ENCODE measurements around the gene RRM1.
"Not testable (repeated sequence)": the region's sequence is repeated elsewhere in the genome, so short reads cannot be mapped to it uniquely, and the experiment has no call there.

RRM1 gene

GRCh38 chr11:4094348-4095291 is at the start of gene RRM1:
RRM1 (plus strand) TSS chr11:4094799; CDS start chr11:4095013, 214 bp downstream.
- DNase-seq, result peak; percentile 94 to 99 (median 97)
- intact Hi-C loops (cut with DNase I), result no loop called here

DNA sequence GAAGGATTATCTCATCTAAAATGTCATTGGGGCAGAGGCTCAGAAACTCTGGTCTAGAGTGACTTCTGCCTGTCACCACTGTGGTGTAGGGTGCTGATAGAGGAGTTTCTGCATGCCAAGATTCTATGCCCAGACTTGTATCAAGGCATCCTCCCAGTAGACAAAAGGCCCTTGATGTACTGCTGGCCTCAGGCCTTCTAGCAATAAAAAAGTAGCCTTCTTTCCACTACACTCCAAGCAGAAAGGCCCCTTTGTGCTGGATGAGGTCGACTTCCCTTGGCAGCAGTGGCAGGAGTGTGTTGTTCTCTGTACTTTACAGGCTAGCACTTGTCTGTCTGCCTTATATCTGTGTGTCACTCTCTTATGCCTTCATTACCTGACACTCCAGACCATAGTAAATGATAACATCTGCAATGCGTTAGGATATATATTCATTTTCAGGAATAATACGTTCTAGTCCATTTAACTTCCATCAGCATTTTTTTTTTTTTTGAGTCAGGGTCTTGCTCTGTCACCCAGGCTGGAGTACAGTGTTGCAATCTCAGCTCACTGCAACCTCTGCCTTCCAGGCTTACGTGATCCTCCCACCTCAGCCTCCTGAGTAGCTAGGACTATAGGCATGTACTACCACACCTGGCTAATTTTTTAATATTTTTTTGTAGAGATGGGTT is 49.5 kb upstream of the RRM1 start:
- peak; percentile 43 to 91 (median 79) for DNase-seq
- intact Hi-C loops (cut with DNase I), result no loop called here

DNA sequence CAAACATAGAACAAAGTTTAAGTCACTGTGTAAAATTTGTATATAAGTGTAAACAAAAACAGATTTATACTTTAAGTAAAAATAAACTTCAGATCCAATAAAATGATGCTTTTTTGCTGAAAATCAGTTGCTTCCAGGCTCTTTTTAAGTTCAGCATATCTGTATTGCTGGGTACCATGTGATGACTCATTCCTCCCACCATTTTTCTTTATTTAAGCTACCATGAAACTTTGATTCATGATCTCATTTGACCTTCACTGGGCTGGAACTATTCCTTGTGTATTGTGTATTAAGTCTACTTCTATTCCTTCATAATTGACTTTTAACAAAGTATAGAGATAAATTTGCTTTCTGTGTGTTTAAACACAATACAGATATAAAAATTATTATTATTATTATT is 46.3 kb upstream of the RRM1 start:
- intact Hi-C loops (cut with DNase I), result no loop called here
- DNase-seq, result no peak

- intact Hi-C loops (cut with DNase I), result no loop called here
- DNase-seq, result no peak
Measured at GRCh38 chr11:4049006-4049405, 45.6 kb upstream of the RRM1 start.

GRCh38 chr11:4050138-4050537 is 44.5 kb upstream of the RRM1 start:
- intact Hi-C loops (cut with DNase I), result no loop called here

DNA sequence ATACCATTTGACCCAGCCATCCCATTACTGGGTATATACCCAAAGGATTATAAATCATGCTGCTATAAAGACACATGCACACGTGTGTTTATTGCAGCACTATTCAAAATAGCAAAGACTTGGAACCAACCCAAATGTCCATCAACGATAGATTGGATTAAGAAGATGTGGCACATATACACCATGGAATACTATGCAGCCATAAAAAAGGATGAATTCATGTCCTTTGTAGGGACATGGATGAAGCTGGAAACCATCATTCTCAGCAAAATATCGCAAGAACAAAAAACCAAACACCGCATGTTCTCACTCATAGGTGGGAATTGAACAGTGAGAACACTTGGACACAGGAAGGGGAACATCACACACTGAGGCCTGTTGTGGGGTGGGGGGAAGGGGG is 41.4 kb upstream of the RRM1 start:
- DNase-seq; intact Hi-C loops (cut with DNase I): not testable (repeated sequence)

More at GRCh38 chr11:4050138-4050537, 44.5 kb upstream of the RRM1 start:
- DNase-seq, result no peak

GRCh38 chr11:4054643-4055042 is 40.0 kb upstream of the RRM1 start:
- no peak for DNase-seq
- intact Hi-C loops (cut with DNase I), result no loop called here

DNA sequence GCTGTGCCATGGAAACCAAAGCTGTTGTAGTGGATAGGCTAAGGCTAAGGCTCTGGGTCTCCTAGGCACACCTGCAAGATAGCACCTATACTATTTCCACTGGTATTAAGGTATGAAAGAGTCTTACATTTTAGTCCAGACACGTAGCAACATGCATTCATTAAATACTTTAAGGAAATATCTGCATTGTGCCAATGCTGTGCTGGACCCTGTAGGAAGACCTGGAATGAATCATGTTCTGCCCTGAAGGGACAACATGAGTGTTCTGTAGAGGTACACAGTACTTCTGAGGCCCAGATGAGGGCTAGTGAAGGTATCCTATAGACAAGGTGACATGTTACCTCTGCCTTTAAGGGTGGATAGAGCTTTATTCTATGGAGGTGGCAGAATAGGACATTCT is 35.2 kb upstream of the RRM1 start:
- intact Hi-C loops (cut with DNase I), result no loop called here

GRCh38 chr11:4060182-4060923 is 34.2 kb upstream of the RRM1 start:
- no peak for DNase-seq
- intact Hi-C loops (cut with DNase I), result no loop called here

More for the DNA sequence above, 35.2 kb upstream of the RRM1 start:
- DNase-seq, result no peak

DNA sequence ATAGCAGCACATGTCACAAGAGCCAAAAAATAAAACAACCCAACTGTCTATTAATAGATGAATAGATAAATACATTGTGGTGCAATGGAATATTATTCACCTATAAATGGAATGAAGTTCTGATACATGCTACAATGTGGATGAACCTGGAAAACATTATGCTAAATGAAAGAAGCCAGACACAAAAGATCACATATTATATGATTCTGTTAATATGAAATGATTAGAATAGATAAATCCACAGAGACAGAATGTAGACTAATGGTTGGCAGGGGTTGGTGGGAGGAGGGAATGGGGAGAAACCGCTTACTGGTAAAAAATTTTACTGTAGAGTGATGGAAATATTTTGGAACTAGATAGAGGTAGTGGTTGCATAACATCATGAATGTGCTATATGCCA is 32.9 kb upstream of the RRM1 start:
- intact Hi-C loops (cut with DNase I), result no loop called here
- no peak for DNase-seq

- intact Hi-C loops (cut with DNase I), result no loop called here
- DNase-seq, result no peak
Measured at GRCh38 chr11:4063348-4063747, 31.3 kb upstream of the RRM1 start.

DNA sequence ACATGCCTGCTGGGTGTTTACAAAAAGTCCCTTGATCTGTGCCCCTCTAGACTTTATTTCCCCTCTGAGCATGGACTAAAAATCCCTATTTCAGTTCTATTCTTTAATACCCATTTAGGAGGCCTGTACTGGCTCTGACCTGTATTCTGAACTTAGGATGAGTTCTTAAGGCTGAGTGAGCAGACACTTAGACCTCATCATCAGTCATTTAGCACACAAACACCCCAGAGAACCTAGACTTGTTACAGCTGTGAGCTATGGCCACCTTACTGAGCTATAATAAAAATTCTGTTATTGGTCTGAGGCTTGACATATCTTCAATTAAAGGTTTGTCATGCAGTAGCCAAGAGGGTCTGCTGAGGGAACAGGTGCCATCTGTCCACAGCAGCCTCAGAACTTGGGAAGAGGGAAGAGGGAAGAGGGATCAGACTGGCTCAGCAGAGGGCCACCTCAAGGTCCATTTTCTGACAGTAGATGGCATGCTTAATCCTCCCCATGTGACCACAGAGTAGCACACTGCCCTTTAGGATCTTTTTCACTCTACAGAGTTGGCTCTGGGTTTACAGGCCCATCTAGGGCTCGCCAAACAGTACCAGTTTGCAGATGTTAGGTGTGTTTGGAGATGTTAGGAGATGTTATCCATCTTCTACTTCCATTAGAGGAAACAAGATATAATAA is 30.2 kb upstream of the RRM1 start:
- no peak for DNase-seq
- intact Hi-C loops (cut with DNase I), result no loop called here

- intact Hi-C loops (cut with DNase I), result no loop called here
- no peak for DNase-seq
Measured at GRCh38 chr11:4065086-4065485, 29.5 kb upstream of the RRM1 start.

DNA sequence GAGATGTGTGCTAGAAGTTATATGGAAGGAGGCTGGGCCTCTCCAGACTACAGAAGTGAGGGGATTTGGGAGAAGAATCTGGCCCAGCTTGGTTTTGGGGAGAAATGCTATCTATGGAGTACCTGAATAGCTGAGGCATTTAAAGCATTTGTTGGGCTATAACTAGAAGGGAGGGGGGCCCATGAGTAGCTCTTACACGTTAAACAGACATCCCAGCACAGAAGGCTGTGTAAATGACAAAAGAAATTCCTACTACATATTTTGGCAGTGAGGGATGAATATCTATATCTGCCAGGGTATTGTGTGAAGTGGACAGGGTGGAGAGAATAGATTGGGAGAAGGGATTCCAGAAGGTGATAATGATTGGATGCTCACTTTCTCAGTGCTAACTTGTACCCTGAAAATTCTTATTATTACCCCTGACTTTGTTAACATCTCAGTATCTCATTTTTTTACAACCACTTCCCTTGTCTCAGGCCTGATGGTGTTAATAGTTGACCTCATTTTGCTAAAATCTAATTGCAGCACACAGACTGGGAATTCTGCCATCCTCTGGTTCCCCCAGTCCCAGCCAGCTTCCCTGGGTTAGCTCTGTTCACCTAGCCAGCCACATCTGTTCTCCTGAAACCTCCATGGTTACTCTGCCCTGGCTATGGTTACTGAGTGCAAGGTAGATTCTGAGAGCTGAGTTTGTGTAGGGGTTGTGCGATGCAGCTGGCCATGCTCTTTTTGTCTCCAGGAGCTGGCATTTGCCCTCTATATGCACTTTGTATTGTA is 28.8 kb upstream of the RRM1 start:
- intact Hi-C loops (cut with DNase I), result no loop called here

DNA sequence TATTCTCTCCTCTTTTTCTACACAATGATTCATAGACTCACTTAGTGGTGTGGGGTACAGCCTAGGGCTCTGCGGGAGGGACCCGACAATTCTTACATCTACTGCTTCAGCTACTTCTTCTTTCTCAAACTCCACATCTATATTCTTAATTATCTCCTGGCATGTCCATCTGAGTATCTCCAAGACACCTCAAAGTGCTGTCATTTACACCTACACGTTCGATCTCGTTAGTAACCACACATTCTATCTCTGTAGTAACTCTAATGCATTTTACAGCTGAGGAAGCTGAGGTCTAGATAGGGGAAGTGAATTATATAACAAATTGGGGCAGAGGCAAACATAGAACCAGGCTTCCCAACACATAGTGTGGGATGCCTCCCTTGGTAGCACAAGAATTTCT is 27.7 kb upstream of the RRM1 start:
- no peak for DNase-seq

More for the DNA sequence above, 28.8 kb upstream of the RRM1 start:
- peak in 2 of 42 donors; percentile 16 to 48 for DNase-seq

DNA sequence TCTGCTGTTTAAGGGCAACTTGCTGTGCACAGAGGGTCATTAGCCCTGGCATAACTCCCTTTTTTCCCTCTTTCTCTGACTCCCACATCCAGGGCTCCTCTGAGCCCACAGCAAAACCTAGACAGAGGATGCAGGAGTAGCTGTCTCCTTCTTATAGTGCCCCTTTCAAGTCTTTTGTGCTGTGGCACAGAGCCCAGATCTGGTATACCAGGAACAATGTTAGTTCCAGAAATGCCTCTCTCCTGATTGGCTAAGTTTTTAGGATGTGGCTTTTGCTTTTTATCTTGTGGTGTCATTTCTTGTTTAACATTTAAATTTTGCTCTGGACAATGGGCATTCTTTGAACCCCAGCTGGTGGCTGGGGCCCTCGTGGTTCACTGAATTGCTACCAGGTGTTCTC is 25.6 kb upstream of the RRM1 start:
- no peak for DNase-seq
- intact Hi-C loops (cut with DNase I), result no loop called here

More for the DNA sequence above, 27.7 kb upstream of the RRM1 start:
- intact Hi-C loops (cut with DNase I), result no loop called here

DNA sequence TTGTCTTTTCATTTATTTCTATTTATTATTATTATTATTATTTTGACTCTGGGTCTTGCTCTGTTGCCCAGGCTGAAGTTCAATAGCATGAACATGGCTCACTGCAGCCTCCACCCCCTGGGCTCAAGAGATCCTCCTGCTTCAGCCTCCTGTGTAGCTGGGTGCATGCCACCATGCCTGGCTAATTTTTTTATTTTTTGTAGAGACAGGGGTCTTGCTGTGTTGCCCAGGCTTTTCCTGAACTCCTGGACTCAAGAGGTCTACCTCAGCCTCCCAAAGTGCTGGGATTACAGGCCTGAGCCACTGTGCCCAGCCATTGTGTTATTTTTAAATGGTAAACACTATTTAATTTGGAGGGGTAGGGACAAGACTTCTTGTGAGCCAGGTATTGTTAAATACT is 23.3 kb upstream of the RRM1 start:
- no peak for DNase-seq
- intact Hi-C loops (cut with DNase I), result loop anchor here (2.0 kb wide), 1 partner anchor 223 kb away; no protein-coding TSS in a partner anchor

GRCh38 chr11:4071914-4072313 is 22.7 kb upstream of the RRM1 start:
- DNase-seq, result no peak
- intact Hi-C loops (cut with DNase I), result loop anchor here (2.0 kb wide), 2 partner anchors 217 to 223 kb away; partner anchors contain the start of gene STIM1
